MG63 (cell line): ENCODE results near the gene TAOK1. TPM values are rescaled to one million over a fixed set of nuclear protein-coding genes. Genes with fewer than 3 reads are reported as not detected.
A peak's percentile ranks its signal among the peaks of the same experiment; 100 is the strongest.

ENCODE experiments used
- DNase-seq: peaks from one replicate; pipeline ENCODE4 v3.0.0-alpha.2; 2020
- H3K27me3 ChIP-seq: fragments of 250-450 bp; sonication (Bioruptor Pico); 2 replicates; pipeline ENCODE4 v1.5.1; 2020; ENCODE audit warnings: mild to moderate bottlenecking, moderate library complexity
- H3K36me3 ChIP-seq: fragments of 250-450 bp; sonication (Bioruptor Pico); 2 replicates; pipeline ENCODE4 v1.5.1; 2020; ENCODE audit warnings: mild to moderate bottlenecking, moderate library complexity
- H3K4me3 ChIP-seq: fragments of 250-450 bp; sonication (Bioruptor Pico); 2 replicates; pipeline ENCODE4 v1.5.1; 2020; ENCODE audit warnings: mild to moderate bottlenecking, moderate library complexity
- H3K9me3 ChIP-seq: fragments of 250-450 bp; sonication (Bioruptor Pico); 2 replicates; pipeline ENCODE4 v1.5.1; 2020; ENCODE audit warnings: mild to moderate bottlenecking, moderate library complexity
- total RNA-seq: library from RNA; depleted of rRNA; stranded (reverse); fragments of >200 nt; shearing (Covaris generic); gene quantifications from 2 replicates; pipeline ENCODE4 v1.2.3, GENCODE V29; 2014; ENCODE audit warnings: low replicate concordance

TAOK1 gene
- total RNA-seq, 1 experiment from 2014 or later = 15.7 TPM

DNA sequence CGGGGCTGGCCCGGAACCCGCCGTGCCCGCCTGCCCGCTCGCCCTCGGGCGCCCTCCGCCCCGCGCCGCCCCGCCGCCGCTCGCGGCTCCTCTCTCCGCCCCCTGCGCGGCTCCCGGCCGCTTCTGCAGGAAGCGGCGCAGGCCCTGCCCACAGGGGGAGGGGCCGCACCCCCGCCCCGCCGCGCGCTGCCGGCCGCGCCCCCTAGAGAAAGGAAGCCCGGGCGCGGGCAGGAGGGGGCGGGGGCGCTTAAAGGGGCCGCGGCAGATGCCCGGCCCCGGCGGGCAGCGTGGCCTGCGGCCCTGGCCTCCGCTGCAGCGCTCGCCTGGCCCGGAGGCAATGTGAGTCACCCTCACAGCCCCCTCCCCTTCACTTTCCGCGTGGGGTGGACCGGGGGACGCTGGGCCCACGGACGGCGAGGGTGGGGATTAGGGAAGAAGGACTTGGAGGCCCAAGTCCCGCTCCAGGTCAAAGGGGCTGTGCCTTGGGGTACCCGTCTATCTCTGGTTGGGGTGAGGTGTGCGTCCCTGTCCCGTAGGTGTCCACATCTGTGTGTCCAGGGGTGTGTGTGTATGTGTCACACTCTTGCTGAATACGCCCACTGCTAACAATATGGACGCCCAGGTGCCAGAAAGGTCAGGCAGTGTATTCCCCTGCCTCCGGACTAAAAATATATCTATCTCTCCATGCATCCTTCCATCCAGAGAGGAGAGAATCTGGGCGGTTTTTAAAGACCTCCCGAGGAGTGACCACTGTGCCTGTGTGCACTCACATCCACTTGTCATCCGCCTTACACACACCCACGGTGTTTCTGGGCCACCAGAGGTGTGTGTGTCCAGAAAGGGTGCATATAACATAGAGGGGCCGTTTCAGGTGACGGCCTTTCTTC, 199.6 kb downstream of the TAOK1 start, which contains the start of gene GIT1:
GIT1 (minus strand) TSS at position 125 of the 887 bp plus-strand sequence. CDS start 270 bp downstream, outside the sequence.
- H3K36me3 ChIP-seq = 0 out of 2 replicates have a peak, but pooled peaks cover 9% of the 10 kb centered on the region
- no peaks in the 10 kb centered on the region for H3K9me3 ChIP-seq
- no peaks in the 10 kb centered on the region for H3K27me3 ChIP-seq
- H3K4me3 ChIP-seq = peak within 1 kb of the TSS; percentile 94
- DNase-seq = peak; percentile 91

DNA sequence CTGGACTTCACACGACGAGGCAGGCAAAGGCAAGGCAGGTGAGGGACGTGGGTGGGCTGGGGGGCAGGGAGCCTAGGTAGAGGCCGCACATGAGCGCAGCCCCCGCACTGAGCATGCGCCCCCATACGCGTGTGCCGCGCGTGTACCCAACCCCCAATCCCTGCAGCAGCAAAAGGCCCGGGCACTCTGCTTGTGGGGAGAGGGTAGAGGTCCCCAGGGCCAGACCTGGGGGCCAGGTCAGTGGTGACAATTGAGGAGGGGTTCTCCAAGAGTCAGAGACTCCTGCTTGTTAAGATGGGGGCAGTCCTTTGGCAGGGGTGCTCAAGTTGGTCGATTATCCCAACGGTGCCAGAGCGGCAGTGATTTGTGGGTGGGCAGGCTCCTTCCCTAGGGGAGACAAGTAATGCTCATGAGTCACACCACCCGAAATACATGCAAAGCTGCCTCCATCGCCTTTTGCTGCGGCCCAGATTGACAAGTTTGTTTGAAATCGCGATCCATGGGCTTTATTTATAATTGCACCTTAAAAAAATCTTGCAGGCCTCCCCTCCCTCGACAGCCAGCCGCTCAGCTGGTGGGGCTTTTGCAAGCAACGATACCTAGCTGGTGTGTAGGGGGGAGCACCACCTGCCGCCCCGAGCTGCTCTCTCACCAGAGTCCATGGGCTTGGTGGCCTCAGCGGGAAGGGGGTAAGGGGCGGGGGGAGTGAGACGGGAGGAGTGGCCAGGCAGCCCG, 200.4 kb downstream of the TAOK1 start:
- no peaks in the 10 kb centered on the region for H3K9me3 ChIP-seq
- DNase-seq = peak; percentile 75
- 0 out of 2 replicates have a peak, but pooled peaks cover 7% of the 10 kb centered on the region for H3K36me3 ChIP-seq
- H3K4me3 ChIP-seq = peak overlapping the region; percentile 61
- H3K27me3 ChIP-seq = no peaks in the 10 kb centered on the region

DNA sequence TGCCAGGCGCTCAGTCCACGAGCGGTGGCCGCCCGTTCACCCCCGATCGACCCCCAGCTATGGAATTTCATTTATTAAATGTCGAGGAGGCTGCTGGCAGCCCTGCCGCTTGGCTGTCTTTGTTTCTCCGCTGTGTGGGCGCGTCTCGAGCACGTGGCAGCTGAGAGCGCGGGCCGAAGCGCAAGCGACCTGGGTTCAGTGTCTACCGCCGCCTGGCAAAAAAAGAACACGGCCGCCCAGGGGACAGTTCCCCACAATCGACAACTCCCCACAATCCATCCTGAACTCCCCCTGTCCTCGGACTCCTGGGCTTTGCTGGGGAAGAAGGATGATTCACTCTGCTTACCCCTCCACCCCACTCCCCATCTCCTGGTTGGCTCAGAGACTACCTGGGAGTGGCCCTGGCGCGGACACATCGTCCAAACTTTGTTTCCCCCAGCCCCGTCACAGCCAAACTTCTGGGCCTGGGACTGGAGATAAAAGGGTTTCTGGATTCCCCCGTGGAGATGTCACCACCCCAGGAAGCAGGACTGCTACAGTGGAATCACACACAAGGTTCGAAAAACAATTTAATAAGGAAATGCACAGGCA, 201.1 kb downstream of the TAOK1 start:
- H3K9me3 ChIP-seq = no peaks in the 10 kb centered on the region
- 0 out of 2 replicates have a peak, but pooled peaks cover 3% of the 10 kb centered on the region for H3K36me3 ChIP-seq
- H3K27me3 ChIP-seq = no peaks in the 10 kb centered on the region
- peak; percentile 88 for DNase-seq
- peak overlapping the region; percentile 61 for H3K4me3 ChIP-seq

DNA sequence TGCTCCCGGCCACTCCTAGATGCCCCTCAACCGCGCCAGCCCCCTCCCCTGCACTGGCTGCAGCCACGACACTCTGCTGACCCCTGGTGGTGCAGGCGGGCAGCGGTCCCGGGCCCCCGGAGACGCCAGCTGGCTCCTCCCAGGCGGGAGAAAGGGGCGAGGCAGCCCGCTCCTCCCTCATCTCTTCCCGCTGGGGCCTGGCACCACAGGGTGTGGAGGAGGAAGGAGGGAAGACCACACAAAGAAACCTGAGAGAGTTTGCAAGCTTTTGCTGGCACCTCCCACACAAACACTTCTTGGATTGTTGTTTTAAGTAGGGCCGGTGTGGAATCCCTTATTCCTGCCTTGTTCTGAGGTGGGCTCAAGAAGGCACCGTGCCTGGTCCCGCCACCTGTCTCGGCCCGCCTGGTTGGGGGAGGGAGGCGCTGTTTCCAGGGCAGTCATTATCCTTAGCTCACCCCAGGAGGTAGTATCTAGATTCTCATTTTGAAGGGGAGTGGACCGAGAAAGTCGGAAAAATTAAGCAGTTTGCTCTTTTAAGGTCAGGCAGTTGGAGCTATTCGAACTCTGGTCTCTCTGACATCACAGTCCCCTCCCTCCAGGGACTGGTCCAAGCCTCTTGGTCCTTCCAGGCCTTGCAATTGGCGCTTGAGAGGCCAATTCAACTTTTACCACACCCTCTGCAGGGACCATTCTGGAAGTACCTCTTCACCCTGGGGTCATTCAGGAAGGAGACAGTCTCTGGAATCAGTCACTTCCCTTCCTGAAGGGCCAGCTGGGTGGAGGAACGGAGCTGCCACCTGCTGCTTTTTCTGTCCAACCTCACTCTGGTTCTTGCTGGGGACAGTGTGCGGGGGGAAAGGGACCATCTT, 201.8 kb downstream of the TAOK1 start:
- Histone ChIP-seq H3K4me3 (peak overlapping the region; percentile 61), H3K36me3 (0 out of 2 replicates have a peak, but pooled peaks cover 3% of the 10 kb centered on the region), H3K27me3 (no peaks in the 10 kb centered on the region), H3K9me3 (no peaks in the 10 kb centered on the region)
- peak; percentile 95 for DNase-seq

DNA sequence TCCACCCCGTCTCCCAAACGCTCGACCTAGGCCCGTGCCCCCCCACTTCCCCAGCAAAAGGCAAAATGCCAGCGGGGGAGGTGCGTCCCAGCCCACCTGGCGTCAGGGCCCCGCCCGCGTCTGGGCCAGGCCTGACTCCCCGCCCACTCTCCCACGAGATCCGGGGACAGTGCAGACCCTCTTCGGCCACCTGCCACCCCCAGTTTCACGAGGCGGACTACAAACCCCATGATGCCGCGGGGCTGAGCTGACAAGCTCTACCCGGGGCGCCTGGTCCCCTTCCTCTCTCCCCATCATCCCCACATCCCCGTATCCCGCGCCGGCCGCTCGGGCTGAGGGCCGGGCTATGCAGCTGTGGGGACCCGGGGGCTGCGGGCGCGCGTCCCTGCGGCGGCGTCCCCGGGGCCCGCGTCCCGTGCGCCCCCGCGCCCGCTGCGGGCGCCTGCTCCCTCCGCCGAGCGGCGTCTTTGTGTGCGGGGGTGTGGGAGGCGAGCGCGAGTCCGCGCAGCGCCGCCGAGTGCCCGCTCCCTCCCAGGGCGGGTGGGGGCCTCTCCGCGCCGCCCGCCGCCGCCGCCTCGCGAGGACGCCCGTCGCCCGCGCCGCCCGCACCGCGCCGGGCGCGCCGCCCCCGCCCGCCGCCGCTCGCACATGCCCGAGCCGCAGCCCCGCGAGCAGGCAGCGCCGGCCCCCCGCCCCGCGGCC, 202.8 kb downstream of the TAOK1 start, which contains the start of gene ANKRD13B:
ANKRD13B (plus strand) TSS at position 283 of the 702 bp plus-strand sequence. CDS start 490 bp downstream, outside the sequence.
- H3K4me3 ChIP-seq = peak within 1 kb of the TSS; percentile 61
- H3K36me3 ChIP-seq = no peaks in the 10 kb centered on the region
- H3K9me3 ChIP-seq = no peaks in the 10 kb centered on the region
- DNase-seq = peak; percentile 64
- no peaks in the 10 kb centered on the region for H3K27me3 ChIP-seq

DNA sequence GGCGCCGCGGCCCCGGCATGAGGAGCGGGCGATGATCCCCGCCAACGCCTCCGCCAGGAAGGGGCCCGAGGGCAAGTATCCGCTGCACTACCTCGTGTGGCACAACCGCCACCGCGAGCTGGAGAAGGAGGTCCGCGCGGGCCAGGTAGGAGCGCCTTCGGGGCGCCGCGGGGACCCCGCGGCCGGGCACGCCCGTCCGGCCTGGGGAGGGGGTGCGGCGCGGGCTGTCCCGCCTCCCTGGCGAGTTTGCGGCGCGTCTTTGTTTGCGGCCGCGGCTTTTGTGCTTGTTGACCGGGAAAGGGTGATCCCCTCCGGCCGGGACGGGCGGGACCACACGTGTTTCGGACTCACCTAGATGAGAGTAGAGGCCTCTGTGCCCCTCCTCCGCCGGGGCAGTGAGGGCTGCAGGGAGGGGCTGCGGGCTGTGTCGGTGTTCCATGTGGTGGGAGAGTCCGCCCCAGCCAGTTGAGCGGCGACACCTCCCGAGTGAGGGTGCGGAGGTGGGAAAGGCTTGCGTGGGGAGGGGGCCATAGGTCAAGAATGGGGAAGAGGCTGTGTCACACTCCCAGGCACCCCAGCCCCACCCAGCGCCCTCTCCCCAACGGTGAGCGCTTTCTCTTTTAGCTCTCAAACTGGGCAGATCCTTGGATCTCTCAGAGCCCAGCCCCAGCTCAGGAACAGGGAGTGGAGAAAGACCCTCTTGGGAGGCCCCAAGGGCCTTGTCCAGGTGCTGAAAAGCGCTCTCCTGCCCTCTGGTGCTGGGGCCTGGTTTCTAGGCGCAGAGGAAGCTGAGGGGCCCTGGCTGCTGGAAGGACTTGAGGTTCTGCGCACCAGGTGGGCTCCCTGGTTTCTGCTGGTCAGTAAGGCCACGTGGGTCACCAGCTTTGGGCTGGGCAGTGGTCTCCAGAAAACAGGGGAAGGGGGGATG, 203.7 kb downstream of the TAOK1 start:
- Histone ChIP-seq H3K4me3 (peak overlapping the region; percentile 61), H3K9me3 (no peaks in the 10 kb centered on the region), H3K36me3 (no peaks in the 10 kb centered on the region), H3K27me3 (no peaks in the 10 kb centered on the region)
- peak; percentile 47 for DNase-seq

DNA sequence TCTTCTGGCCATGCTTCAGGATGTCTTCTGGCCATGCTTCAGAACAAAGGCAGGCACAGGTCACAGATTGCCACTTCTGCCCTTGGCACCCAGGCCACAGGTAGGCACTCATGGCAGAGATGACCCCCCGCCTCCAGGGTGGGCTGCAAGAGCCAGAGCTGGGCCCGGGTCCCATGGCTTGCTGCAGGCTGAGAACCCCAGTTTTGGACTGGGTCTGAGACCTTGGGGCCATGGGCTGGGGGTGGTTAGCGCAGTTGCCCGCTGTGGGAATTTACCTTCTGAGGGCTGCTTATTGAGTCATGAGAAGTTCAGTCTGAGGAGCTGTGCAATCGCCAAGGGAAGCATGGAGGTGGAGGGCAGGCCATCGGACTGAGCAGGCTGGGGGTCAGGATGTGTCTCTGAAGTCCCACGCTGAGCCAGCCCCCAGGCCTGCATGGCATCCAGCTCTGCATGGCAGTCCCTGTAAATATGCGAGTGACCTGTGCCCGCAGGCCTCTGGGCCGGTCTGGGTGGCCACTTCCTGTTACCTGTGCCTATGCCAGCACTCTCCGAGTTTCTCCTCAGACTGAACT, 204.4 kb downstream of the TAOK1 start:
- H3K9me3 ChIP-seq = no peaks in the 10 kb centered on the region
- no peaks in the 10 kb centered on the region for H3K36me3 ChIP-seq
- no peaks in the 10 kb centered on the region for H3K27me3 ChIP-seq
- DNase-seq = no peak
- peak overlapping the region; percentile 61 for H3K4me3 ChIP-seq

DNA sequence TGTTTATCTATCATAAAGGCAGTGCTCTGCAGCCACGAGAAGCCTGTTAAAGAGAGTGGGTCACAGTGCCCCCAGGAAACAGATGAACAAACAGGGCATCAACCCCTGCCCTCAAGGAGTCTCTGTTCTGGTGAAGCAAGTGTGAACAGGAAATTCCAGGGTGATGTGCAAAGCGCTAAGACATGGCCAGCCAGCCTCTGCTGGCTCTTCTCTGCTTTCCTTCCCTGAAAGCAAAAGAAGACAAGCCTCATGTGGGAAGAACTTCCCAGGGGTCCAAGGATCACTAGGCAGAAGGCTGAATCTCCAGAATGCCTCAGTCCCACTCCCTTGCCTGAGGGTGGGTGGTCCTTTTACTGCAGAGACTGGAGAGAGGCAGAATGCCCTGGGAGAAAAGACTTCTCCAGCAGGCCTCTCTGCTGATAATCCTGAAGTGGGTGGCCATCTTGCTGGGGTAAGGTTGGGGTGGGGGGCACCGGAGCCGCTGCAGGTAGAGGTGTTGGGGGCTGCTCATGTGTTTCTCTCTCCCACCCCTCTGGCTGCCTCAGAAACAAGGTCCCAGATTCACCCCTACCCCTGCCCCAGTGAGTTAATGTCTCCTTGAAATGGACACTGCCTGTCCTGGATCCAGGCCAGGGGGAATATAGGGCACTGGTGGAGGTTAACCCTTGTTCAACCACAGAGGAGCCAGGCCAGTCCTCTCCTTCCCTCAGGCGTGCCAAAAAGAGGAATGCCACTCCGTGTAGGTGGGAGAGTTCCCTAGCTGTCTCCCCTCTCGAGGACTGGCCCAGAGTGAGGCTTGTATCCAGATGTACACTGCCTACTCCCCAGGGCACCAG, 205.2 kb downstream of the TAOK1 start:
- Histone ChIP-seq H3K36me3 (no peaks in the 10 kb centered on the region), H3K9me3 (no peaks in the 10 kb centered on the region), H3K4me3 (no peak overlapping the region), H3K27me3 (no peaks in the 10 kb centered on the region)
- no peak for DNase-seq

DNA sequence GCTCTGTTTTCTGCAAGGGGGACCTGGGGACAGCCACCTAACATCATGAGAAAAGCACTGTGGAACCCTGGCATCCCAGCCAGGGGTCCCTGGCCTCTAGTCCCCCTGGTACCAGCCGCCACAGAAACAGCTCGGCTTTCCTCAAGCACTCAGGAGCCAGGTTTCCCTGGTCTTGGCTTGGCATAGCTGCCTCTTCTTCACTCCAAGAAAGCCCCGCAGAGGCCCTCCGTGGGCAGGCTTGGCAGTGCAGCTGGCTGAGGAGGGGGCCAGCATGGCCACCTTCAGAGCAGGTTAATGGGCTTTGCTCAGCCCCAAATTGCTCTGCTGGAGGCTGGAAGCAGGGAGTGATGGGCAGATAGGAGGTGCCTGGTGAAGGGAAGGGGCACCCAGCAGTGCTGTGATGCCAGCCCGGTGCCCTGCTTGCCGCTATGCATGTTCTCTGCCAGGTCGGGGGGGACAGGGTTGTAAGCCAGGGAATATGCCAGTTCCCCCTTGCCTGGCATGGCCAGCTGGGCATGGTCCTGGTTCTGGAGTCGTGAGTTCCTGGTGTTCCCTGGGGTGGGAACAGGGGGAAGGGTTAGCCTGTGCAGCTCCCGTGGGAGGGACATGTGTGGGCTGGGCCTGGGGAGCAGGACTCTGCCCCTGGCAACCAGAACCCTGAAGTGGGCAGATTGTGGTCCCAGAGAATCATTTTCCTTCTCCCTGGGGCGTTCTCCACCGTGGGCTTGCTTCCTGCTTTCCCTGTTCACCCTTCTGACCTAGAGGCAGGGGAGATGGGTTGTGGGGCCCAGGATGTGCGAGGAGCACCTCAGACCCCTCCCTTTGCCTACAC, 206.0 kb downstream of the TAOK1 start:
- Histone ChIP-seq H3K4me3 (no peak overlapping the region), H3K36me3 (no peaks in the 10 kb centered on the region), H3K27me3 (no peaks in the 10 kb centered on the region), H3K9me3 (no peaks in the 10 kb centered on the region)
- DNase-seq = no peak

DNA sequence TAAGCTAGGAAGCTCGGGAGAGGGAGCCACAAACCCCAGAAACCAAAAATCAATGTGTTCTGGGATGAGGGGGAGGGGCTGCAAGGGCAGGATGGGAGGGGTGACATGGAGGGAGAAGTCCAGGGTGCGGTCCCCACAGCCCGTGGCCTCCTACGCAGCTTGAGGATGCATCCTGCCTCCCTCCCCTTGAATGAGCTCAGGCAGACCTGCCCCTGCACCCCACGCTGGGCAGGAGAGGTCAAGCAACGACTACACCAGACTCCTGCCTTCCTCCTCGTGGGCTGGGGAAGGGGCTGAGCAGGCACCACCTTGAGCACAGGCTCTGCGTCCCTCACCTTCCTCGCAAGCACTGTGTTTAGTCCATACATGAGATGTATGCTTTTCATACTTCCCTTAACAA, 206.6 kb downstream of the TAOK1 start:
- Histone ChIP-seq H3K27me3 (no peaks in the 10 kb centered on the region), H3K4me3 (no peak overlapping the region), H3K36me3 (no peaks in the 10 kb centered on the region), H3K9me3 (no peaks in the 10 kb centered on the region)
- DNase-seq = no peak

DNA sequence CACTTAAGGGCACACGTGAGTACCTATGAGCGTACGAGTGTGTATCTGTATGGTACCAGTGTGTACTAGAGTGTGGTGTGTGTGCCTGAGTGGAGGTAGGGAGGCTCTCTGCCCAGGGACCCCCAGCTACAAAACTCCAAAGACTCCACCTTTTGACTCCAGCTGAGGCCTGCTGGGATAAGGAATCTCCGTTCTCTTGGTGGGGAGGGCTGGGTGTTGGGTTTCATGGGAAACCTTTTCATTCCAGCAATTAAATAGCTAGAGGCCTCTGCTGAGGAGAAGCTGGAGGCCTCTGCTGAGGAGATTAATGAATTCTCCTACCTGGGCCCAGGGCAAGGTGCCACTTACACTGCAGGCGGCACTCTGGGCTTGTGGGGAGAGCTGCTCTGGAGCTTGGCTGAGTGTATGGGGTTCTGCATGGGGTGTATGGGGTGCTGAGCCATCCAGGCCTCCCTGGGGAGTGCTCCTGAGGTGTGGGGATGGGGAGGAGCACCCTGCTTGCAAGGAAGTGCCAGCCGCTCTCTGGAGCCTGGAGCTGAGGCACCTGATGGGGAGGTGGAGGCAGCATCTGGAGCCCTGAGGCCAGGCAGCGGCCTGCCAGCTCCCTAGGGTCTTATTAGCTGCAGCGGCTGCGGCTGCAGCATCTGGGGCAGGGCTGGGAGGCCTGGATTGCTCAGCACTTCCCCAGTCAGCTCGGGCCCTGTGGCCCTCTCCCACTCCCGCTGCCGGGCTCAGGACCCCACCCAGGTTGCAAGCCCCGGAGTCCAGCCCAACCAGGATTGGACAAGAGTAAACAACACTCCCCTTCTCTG, 207.4 kb downstream of the TAOK1 start:
- Histone ChIP-seq H3K4me3 (no peak overlapping the region), H3K27me3 (no peaks in the 10 kb centered on the region)
- DNase-seq = no peak

More for the DNA sequence above, 207.4 kb downstream of the TAOK1 start:
- Histone ChIP-seq H3K36me3 (no peaks in the 10 kb centered on the region), H3K9me3 (no peaks in the 10 kb centered on the region)
